NCI-H128 (cell line): Measurements from ENCODE around the gene MAP7D2.

Experiments used
- DNase-seq: peaks from one replicate; lab custom pipeline; 2025; ENCODE audit not compliant: unreplicated experiment; lab: John Stamatoyannopoulos, UW

Gene MAP7D2

DNA sequence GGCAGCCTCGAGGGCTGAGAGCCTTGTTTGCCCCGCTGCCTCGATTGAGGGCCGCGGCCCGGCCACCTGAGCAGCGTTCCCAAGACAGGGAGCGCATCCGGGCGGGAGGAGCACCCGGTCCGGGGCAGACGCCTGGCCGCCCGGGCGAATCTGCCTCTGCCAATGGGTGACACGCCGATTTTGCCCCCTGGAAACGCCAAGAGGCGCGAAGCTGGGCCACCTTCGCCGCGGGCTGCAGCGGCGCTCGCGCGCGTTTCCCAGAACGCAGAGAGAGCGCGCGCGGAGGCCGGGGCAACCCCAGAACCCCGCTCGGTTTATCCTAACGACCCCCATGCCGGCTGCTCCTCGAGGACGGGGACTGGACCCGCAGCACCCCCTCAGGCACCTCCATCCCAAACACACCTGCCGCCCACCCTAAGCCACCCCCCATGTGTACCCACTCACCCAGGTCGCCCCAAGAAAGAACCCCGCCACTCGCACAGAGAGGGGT lies 575 bp downstream of the MAP7D2 start:
- no peak for DNase-seq

DNA sequence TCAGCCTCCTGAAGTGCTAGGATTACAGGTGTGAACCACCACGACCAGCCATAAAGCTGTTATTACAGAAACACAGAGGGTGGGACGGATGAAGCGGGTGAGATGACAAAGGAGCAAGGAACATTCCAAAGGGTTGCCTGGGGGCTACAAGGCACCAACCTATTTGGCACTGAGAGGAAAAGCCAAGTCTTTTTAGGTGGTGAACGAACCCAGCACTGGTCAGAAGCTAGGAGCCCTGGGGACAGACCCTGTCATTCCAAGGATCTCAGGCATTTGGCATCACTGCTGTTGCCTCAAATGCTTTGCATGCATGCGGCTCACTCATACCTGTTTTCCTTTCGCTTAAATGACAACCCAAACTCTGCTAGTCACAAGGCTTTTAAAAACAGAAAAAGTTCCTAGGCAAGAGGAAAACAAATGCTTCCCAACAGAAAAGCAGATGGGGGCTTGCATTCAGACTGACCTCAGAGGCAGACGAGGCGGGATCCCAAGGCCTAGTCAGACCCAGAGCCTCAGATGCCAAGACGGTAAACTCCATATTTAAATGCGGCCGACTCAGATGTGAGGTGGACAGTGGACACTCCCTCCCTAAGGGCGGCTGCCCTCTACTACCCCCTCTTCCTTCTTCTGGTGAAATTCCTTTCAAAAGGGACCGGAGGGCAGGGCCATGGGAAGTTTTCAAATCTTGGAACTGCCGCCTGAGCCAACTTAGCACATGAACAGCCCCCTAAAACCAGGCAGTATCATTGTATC lies 4.5 kb downstream of the MAP7D2 start:
- DNase-seq = no peak

DNA sequence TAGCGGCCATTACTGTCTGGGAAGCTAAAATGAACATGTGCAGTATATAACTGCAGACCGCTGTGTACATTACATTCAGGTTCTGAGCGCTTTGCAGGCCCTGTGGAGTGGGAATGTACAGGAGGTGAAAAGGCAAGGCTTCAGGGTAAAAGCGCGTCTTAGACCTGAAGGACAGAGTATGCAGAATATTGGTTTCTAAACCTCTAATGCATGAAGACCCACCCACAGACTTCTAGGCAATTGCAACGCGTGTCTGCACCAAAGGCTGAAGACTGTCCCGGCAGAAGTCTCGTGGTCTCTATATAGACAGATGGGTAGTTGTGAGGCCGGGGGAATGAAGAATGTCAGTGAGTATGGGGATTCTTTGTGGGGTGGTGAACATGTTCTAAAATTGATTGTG lies 5.4 kb downstream of the MAP7D2 start:
- DNase-seq = no peak

- no peak for DNase-seq
These were observed 14.6 kb downstream of the MAP7D2 start for GRCh38 chrX:20101934-20102581.

DNA sequence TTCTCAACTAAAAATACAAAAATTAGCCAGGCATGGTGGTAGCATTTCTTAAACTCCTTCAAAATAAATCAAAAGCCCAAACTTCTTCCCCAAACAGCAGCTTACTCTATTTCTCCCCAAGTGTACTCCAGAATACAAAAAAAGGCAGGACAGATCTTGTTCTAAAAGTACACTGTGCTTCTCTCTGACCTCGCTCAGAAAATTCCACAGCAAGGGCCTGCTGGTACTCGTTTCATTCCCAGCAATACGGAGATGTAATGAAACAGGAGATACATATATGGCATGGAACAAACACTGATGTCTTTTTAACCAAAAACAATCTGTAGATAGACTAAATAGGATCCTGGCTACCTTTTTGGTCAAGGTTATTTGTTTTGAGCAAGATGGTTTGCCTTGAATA lies 25.2 kb downstream of the MAP7D2 start:
- DNase-seq = no peak

DNA sequence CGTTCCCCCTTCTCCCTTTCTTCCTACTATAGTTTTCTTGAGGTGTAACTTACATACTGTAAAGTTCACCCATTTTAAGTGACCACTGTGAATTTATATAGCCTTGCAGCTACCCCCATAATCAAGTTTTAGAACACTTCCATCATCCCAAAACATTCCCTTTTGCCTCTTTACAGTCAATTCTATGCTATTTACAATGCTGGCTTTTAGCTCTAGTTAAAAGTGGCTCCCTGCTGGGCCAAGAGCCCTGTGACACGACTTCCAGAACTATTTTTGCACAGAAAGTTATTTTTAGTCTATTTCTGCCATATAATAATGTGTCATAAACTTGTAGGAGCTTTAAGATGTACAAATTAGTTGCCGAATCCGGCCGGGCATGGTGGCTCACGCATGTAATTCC lies 26.9 kb downstream of the MAP7D2 start:
- DNase-seq = no peak

GRCh38 chrX:20080277-20080676 lies 36.4 kb downstream of the MAP7D2 start:
- no peak for DNase-seq

DNA sequence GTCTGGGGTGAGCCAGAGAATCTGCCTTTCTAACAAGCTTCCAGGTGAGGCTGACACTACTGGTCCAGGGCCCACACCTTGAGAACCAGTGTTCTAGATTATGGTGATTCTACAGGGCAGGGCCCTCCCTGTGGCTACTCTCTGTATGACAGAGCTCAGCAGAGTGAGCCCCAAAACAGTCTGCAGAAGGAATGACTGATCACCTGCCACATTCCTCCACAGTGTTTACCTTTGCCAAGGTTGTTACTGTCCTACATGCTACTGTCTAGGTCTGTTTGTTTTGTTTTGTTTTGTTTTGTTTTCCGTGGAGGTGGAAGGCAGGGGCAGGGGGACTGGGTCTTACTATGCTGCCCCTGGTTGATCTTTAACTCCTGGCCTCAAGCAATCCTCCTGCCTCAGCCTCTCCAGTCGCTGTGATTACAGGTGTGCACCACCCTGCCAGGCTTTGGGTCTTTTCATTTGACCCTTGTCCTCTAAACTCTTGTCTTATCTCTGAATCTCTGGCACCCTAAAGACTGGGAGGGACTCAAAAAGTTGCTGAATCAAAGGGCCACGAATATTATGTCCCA lies 45.1 kb downstream of the MAP7D2 start:
- DNase-seq = no peak

DNA sequence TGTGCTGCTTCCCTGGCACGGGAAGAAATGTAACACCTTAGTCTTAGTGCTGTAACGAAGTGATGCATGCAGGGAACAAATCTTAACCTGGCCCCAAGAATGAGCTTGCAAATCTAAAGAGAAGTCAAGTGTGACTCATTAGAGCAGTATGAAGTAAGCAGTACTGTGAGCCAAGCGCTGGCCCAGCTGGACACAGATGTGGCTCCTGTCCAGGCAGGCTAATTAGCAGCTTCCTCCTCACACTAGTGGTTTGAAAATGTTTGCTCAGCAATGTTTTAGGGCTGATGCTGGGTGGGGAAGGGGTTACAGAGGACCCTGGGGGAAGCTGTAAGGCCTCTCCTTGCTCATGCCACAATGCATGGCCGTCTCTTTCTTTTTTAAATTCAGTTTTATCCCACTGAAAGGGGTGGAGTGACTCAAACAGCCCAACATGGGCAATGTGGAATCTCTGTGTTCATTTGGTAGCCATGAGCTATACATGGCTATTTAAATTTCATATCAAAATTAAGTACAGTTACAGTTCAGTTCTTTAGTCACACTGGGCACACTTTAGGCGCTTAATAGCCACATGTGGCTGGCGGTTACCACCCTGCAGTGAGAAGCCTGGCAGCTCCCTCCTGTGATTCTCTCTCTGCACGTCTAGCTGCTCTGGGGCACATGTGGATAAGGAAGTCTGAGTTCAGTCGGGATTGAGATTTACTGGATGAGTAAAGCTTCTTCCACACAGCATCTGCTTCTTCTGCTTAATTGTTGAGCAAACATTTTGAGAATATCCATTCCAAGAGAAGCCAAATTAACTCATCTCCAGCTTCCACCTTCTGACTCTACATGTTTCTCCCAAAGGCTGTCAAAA lies 48.8 kb downstream of the MAP7D2 start:
- no peak for DNase-seq

DNA sequence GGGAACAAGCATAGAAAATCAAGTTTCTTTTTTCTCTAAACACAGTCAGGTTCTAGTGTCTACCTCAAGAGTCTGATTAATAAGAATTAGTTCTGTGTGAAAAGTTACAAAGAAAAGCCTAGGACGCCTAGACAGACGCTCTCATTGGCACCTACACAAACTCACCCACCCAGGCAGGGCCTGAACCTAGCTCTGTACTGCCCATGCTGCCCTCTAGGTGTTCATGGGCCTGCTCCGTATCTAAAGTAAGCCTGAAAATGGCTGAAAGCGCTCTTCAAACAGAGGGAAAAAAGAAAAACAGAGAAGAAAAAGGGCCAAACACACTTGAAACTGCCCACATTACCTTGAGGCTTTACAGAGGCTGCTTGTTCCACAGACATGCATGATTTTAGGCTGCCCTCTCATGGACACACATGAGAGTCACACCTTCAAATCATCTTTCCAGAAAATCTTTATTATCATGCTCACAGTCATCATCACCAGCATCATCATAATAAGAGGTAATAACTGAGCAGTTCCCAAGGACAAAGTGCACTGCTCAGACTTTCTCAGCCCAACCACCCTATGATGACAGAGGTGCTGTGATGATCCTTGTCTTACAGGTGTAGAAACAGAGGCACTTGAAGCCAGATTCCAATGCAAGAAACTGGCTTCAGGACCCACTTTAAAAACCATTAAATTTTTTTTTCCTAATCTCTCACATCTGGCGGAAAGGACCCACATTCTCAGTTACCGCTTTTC lies 49.6 kb downstream of the MAP7D2 start:
- peak; percentile 1 for DNase-seq

- DNase-seq = no peak
These were observed 52.9 kb downstream of the MAP7D2 start for GRCh38 chrX:20063716-20064351.

DNA sequence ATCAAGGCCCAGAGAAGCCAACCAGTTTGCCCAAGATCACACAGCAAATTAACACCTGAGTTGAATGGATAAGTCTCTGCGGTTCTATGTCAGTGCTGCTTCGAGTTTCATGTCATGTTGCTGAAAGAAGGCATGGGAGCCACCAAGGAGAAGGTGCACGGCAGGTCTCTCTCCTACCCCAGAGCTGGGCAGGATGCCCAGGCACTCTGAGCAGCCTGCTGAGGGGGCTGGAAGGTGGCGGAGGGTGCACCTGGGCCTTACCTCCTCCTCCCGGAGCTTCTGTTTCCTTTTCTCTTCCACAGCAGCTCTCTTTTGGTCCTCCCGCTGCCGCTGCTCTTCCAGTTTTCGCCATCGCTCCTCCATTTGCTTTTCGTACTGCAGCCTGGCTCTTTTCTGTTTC lies 53.6 kb downstream of the MAP7D2 start:
- DNase-seq = no peak

DNA sequence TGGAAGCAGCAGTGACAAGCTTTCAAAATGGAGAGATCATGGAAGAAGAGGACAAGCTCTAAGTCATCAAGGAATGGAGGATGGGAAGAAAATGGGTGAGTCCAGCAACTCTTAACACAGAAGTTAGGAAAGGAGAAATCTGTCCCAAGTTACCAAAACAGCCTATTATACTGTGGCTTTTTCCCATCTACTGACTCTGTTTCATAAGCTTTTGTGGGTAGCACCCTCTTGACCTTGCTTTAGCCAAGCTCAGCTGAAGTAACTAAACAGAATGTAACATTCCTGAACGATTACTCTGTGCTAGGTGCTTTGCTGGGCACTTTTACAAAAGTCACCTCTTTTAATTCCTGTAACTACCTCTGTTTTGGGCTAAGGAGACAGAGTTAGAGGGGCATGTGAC lies 54.9 kb downstream of the MAP7D2 start:
- DNase-seq = no peak

DNA sequence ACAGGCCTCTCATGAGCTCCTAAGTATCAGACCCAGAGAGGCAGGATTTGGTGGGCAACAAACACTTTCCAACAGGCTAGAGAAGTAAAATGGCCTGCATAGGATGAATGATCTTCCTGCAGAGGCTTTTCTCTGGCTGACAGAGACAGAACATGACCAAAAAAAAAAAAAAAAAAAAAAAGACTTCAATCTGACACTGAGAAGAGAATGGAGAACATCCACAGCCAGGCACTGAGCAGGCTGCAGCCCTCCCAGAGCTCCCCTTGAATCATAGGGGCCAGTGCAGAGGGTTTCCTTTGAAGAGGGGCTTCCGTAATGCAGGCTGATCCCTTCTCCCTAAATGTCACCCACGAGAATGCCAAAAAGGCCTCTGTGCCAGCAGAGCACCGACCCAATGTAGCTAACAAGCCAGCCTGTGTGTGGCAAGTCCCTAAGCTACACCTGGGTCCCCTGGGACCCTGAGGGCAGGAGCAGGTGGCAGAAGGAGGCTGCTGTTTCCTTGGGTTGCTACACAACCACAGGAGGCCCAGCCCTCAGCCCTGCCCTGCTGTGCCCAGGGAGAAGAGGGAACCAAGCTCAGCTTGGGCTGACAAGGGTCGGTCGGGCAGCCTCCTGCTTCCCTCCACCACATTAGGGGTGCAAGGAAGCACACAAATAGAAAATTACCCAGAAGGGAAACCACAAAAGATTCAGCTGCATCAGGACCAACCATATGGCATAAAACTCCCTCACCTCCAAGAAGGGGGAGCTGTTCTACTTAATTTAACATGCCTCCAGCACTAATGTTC lies 55.6 kb downstream of the MAP7D2 start:
- DNase-seq = peak; percentile 2

DNA sequence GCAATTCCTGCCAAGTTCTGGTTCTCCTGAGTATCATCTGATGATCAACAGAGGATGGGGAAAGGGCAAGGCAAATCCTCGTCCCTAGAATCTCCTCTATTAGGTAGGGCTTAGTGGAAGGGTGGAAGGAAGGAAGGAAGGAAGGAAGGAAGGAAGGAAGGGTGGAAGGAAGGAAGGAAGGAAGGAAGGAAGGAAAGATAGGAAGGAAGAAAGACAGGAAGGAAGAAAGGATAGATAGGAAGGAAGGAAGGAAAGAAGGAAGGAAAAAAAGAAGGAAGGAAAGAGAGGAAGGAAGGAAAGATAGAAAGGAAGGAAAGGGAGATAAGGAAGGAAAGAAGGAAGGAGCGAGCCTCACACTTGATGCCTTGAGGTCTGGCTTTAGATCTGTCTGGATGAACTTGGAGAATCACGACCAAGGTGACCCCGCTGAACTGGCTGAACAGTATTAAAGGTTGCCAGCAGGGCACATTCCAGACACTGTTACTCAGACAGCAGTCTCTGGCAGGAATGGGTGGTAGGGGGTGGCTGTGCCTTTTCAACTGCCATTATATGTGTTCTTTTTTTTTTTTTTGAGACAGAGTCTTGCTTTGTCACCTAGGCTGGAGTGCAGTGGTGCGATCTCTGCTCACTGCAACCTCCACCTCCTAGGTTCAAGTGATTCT lies 57.1 kb downstream of the MAP7D2 start:
- DNase-seq = no peak

DNA sequence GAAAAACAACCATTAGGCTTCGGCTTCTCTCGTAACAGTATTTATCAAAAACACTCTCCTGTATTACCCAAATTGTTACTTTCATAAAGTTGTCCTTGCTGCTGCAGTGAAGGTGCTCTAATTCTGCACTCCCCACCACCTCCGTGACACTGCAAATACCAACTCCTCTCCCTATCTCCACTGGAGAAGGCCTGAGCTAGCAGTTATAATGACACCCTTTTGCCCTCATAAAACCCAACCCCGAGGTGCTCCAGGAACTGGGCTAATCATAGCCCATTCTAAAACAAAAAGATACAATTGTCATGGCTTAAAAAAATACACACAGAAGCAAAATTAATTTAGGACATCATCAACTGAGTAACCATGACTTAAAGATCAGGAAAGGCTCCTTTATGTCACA lies 59.2 kb downstream of the MAP7D2 start:
- DNase-seq = no peak

DNA sequence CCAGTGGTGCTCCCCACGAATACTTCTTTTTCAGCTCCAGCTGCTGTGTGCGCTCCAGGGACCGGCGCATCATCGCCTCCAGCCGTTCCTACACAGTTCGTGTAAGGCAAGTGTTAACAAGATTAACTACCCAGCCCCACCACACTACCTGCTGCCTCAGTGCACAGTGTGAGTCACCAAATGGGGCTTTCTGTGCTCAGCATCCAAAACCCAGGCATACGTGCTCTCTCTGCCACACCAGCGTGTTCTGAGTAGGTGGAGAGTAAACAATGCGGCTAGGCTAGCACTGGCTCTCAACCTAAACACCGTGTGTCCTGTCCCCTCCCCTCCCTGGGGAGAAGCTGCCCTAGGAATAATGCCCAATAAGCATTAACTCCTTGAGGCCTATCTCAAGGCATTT lies 60.0 kb downstream of the MAP7D2 start:
- no peak for DNase-seq

DNA sequence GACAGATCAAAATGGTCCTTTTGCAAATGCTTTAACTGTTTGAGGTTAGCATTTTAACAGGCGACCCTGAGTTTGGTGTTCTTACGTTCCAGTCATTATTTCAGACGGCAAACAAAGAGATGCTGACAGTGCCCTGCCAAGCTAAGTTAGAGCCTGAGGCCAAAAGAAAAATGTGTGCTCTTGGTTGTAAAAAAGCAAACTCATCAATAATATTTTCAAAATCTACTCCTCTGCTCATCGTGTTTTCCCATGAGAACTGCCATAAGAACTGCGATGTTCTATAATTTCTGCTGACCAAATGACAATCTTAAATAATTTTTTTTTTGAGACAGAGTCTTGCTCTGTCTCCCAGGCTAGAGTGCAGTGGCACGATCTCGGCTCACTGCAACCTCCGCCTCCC lies 63.2 kb downstream of the MAP7D2 start:
- no peak for DNase-seq

GRCh38 chrX:20046864-20047263 lies 69.8 kb downstream of the MAP7D2 start:
- DNase-seq = no peak
